Measurements from ENCODE around the gene WNT16. TPM values are rescaled to one million over a fixed set of nuclear protein-coding genes. Genes with fewer than 3 reads are reported as not detected.

Gene WNT16
- total and polyA plus RNA-seq, 2 of the 8 experiments (the other 6 are each of a cell fraction or from before 2014, with no cell fraction given), result 0.11 to 0.52 TPM

- H3K9ac ChIP-seq (replicated peaks in 1 of 4; ENCODE audit: extremely low read depth in 1 of 4, low read depth in 3 of 4, low read length in 3 of 4), result no peak overlapping the region
- H2BK15ac ChIP-seq (ENCODE audit: low read length), result no peak overlapping the region
- no peak overlapping the region for H3K4ac ChIP-seq (replicated peaks; ENCODE audit: insufficient read length, low read depth, low read length)
- no peak overlapping the region for H2AFZ ChIP-seq (ENCODE audit: low read length)
- no peaks in the 10 kb centered on the region for H3K79me1 ChIP-seq (ENCODE audit: low read depth, low read length)
- no peak overlapping the region for H3K14ac ChIP-seq (ENCODE audit: insufficient read length)
- no peak overlapping the region for H2AK5ac ChIP-seq (ENCODE audit: low read depth, low read length)
- H3K36me3 ChIP-seq (ENCODE audit: control insufficient read depth in 2 of 4, insufficient read depth in 4 of 4, low read length in 3 of 4), result no peaks in the 10 kb centered on the region; a peak in 1 of 8 replicates
- H4K5ac ChIP-seq (ENCODE audit: insufficient read length, low read depth, low read length), result no peak overlapping the region
- H3K23me2 ChIP-seq (ENCODE audit: low read depth, low read length), result no peaks in the 10 kb centered on the region; the same call in 1 of the 2 replicates
- DNase-seq (ENCODE audit: low read depth in 1 of 2, low spot score in 2 of 2) (no peak), FAIRE-seq (no peak)
- POLR2A ChIA-PET (ENCODE audit: partially characterized antibody), result no interaction called here
- no peak overlapping the region for H4K91ac ChIP-seq (replicated peaks; ENCODE audit: insufficient read length, low read length)
- no peak overlapping the region for H3K56ac ChIP-seq (replicated peaks; ENCODE audit: insufficient read length, low read depth, low read length)
- H3K9me3 ChIP-seq (ENCODE audit: insufficient read depth in 2 of 2, low read depth in 1 of 2, low read length in 1 of 2), result peaks cover 13 to 22% of the 10 kb centered on the region in 2 experiments; a peak in 3 of 4 replicates
- no peak overlapping the region for H2BK12ac ChIP-seq (ENCODE audit: low read depth, low read length)
- 89% methylated on average over 6 of the region's 6 CpGs; no CpG with 5 or more reads in 1 of the 2 experiments for WGBS, 2 experiments (ENCODE audit: extremely low coverage in 1 of 2, insufficient coverage in 1 of 2, insufficient read length in 1 of 2, insufficient replicate concordance in 2 of 2, low coverage in 1 of 2, low lambda C conversion rate in 2 of 2, missing lambda C conversion rate in 1 of 2)
- no peak overlapping the region for H3K23ac ChIP-seq (ENCODE audit: insufficient read length)
- no peaks in the 10 kb centered on the region for H3K4me1 ChIP-seq (replicated peaks in 1 of 4; ENCODE audit: control insufficient read depth in 3 of 4, insufficient read depth in 4 of 4, low read length in 3 of 4)
- H4K20me1 ChIP-seq (replicated peaks in 1 of 2; ENCODE audit: control insufficient read depth in 1 of 2, insufficient read depth in 2 of 2, low read length in 2 of 2), result no peaks in the 10 kb centered on the region
- H3K27ac ChIP-seq (ENCODE audit: low read depth, low read length), result no peak overlapping the region
- no peak overlapping the region for H2BK5ac ChIP-seq (ENCODE audit: low read depth, low read length)
- CTCF ChIA-PET (ENCODE audit: partially characterized antibody), result no interaction called here
- H2BK20ac ChIP-seq (ENCODE audit: low read length), result no peak overlapping the region
- no peak overlapping the region for H2BK120ac ChIP-seq (replicated peaks; ENCODE audit: low read depth, low read length)
- no peaks in the 10 kb centered on the region for H3K79me2 ChIP-seq (ENCODE audit: control insufficient read depth in 1 of 2, insufficient read depth in 2 of 2, low read length in 2 of 2)
- no peak overlapping the region for H3K18ac ChIP-seq (ENCODE audit: extremely low read depth, low read length)
- no peaks in the 10 kb centered on the region for H3K27me3 ChIP-seq (replicated peaks in 1 of 4; ENCODE audit: control insufficient read depth in 3 of 4, extremely low read depth in 1 of 4, insufficient read depth in 3 of 4, low read length in 3 of 4)
- no peak overlapping the region for H3K4me2 ChIP-seq (ENCODE audit: insufficient read depth in 1 of 2, low read depth in 2 of 2, low read length in 2 of 2)
- no peak overlapping the region for H3K4me3 ChIP-seq (ENCODE audit: extremely low read depth in 1 of 4, insufficient read depth in 2 of 4, low read depth in 3 of 4, low read length in 4 of 4)
- H4K8ac ChIP-seq (ENCODE audit: extremely low read depth, insufficient read depth, low read length), result no peak overlapping the region
- TF ChIP-seq TAF7 (optimal IDR thresholded peaks at IDR 0.05; ENCODE audit: borderline replicate concordance, low read depth, low read length) (no peak), RFX5 (IDR thresholded peaks at IDR 0.05; ENCODE audit: borderline replicate concordance, low read depth, low read length) (no peak), POLR2A (IDR thresholded peaks at IDR 0.05; ENCODE audit: control extremely low read depth in 1 of 2, low read depth in 2 of 2, low read length in 2 of 2) (no peak), CTBP2 (IDR thresholded peaks at IDR 0.05; ENCODE audit: borderline replicate concordance, insufficient read depth, insufficient read length, low read length) (no peak), RAD21 (IDR thresholded peaks at IDR 0.05 in 1 of 2, conservative IDR thresholded peaks at IDR 0.05 in 1 of 2; ENCODE audit: low read depth in 2 of 2, low read length in 2 of 2) (no peak), CBX5 (IDR thresholded peaks at IDR 0.05; ENCODE audit: low read depth, low read length) (no peak), EP300 (IDR thresholded peaks at IDR 0.05; ENCODE audit: borderline replicate concordance in 1 of 2, low read depth in 2 of 2, low read length in 2 of 2) (no peak), ZNF274 (IDR thresholded peaks at IDR 0.05; ENCODE audit: borderline replicate concordance, extremely low read depth, low read length) (no peak), TEAD4 (IDR thresholded peaks at IDR 0.05; ENCODE audit: low read depth, low read length) (no peak)
Measured at GRCh38 chr7:121286742-121287734, 41.8 kb upstream of the WNT16 start.

All from H1 (cell line).